ENCODE results near the gene GPR108. TPM values are rescaled to one million over a fixed set of nuclear protein-coding genes. Genes with fewer than 3 reads are reported as not detected.

GPR108 gene
- total RNA-seq, 1 experiment from 2014 or later, result 53.6 TPM

- H3K27me3 ChIP-seq (replicated peaks; ENCODE audit: control insufficient read depth, insufficient read depth, low read length), result no peaks in the 10 kb centered on the region
- H3K9me3 Mint-ChIP-seq (ENCODE audit: unreplicated experiment), result no peaks in the 10 kb centered on the region
- no TSS peak for BruUV-seq (replicated peaks)
- peak overlapping the region; percentile 94 for H3K4me3 Mint-ChIP-seq (ENCODE audit: unreplicated experiment)
- TF ChIP-seq CTCF (IDR thresholded peaks at IDR 0.05; ENCODE audit: insufficient read depth in 1 of 2, low read depth in 1 of 2, low read length in 1 of 2, severe bottlenecking in 1 of 2, unreplicated experiment in 1 of 2), result peak; percentile 40 to 45
- H3K4me3 ChIP-seq (ENCODE audit: low read depth, low read length), result peak overlapping the region; percentile 53
- no peaks in the 10 kb centered on the region for H3K27me3 Mint-ChIP-seq (ENCODE audit: insufficient read depth, unreplicated experiment)
- intact Hi-C loops (cut with micrococcal nuclease; ENCODE audit: unreplicated experiment), result loop anchor here (1.0 kb wide), 3 partner anchors 13 to 110 kb away; no protein-coding TSS in a partner anchor
- ChIA-PET POLR2A (interaction anchor here (0.9 to 2.6 kb wide), 5 partner anchors 13 to 277 kb away, joined by 4 to 27 read pairs (median 11); partner anchors contain the start of genes GPR108, SH2D3A and TRIP10), CTCF (interaction anchor here (1.2 to 2.6 kb wide), 5 partner anchors 12 to 237 kb away, joined by 3 to 29 read pairs (median 3); partner anchors contain the start of gene GPR108)
- peaks cover 83% of the 10 kb centered on the region for H3K36me3 Mint-ChIP-seq (ENCODE audit: insufficient read depth, unreplicated experiment)
- H3K27ac Mint-ChIP-seq (ENCODE audit: unreplicated experiment), result peak overlapping the region; percentile 98
- H3K4me1 Mint-ChIP-seq (ENCODE audit: low read depth, unreplicated experiment), result peaks cover 6% of the 10 kb centered on the region
- no peaks in the 10 kb centered on the region for H3K9me3 ChIP-seq
- H3K36me3 ChIP-seq (ENCODE audit: control insufficient read depth, insufficient read depth, low read length), result no peaks in the 10 kb centered on the region; the same call in 1 of the 2 replicates
- peak; percentile 97 for DNase-seq
- peaks cover 18% of the 10 kb centered on the region; the same call in 1 of the 2 replicates for H3K4me1 ChIP-seq
Measured at GRCh38 chr19:6753178-6754031, 16.0 kb upstream of the GPR108 start.

GRCh38 chr19:6752256-6753177, 15.1 kb upstream of the GPR108 start:
- H3K4me3 ChIP-seq (ENCODE audit: low read depth, low read length), result peak overlapping the region; percentile 53
- POLR2A ChIA-PET, result interaction anchor here (0.7 to 2.6 kb wide), 7 partner anchors 9 to 276 kb away, joined by 3 to 27 read pairs (median 4); partner anchors contain the start of genes C3, GPR108, SH2D3A and TRIP10
- H3K4me1 Mint-ChIP-seq (ENCODE audit: low read depth, unreplicated experiment), result peaks cover 6% of the 10 kb centered on the region
- TF ChIP-seq CTCF (IDR thresholded peaks at IDR 0.05; ENCODE audit: insufficient read depth in 1 of 2, low read depth in 1 of 2, low read length in 1 of 2, severe bottlenecking in 1 of 2, unreplicated experiment in 1 of 2), result no peak
- no peaks in the 10 kb centered on the region for H3K27me3 Mint-ChIP-seq (ENCODE audit: insufficient read depth, unreplicated experiment)
- H3K36me3 Mint-ChIP-seq (ENCODE audit: insufficient read depth, unreplicated experiment), result peaks cover 82% of the 10 kb centered on the region
- H3K9me3 ChIP-seq, result no peaks in the 10 kb centered on the region
- H3K27me3 ChIP-seq (replicated peaks; ENCODE audit: control insufficient read depth, insufficient read depth, low read length), result no peaks in the 10 kb centered on the region
- CTCF ChIA-PET, result interaction anchor here (0.7 to 2.6 kb wide), 8 partner anchors 12 to 111 kb away, joined by 3 to 29 read pairs (median 4); partner anchors contain the start of gene GPR108
- intact Hi-C loops (cut with micrococcal nuclease; ENCODE audit: unreplicated experiment), result loop anchor here (1.0 kb wide), 3 partner anchors 14 to 111 kb away; no protein-coding TSS in a partner anchor
- TSS peak; percentile 89 for BruUV-seq (replicated peaks)
- DNase-seq, result peak; percentile 94 to 95
- H3K4me1 ChIP-seq, result peaks cover 21% of the 10 kb centered on the region; the same call in 1 of the 2 replicates
- H3K27ac Mint-ChIP-seq (ENCODE audit: unreplicated experiment), result peak overlapping the region; percentile 98
- no peaks in the 10 kb centered on the region; the same call in 1 of the 2 replicates for H3K36me3 ChIP-seq (ENCODE audit: control insufficient read depth, insufficient read depth, low read length)
- no peaks in the 10 kb centered on the region for H3K9me3 Mint-ChIP-seq (ENCODE audit: unreplicated experiment)
- H3K4me3 Mint-ChIP-seq (ENCODE audit: unreplicated experiment), result peak overlapping the region; percentile 94

All from Caco-2 (cell line).